ENCODE data around the gene MDC1. TPM values are rescaled to one million over a fixed set of nuclear protein-coding genes. Genes with fewer than 3 reads are reported as not detected.
A peak's percentile ranks its signal among the peaks of the same experiment; 100 is the strongest.

The MDC1 gene
- total and polyA plus RNA-seq, 2 of the 13 experiments (the other 11 are each of a cell fraction or from before 2014, with no cell fraction given), result 8.4 to 14.0 TPM

DNA sequence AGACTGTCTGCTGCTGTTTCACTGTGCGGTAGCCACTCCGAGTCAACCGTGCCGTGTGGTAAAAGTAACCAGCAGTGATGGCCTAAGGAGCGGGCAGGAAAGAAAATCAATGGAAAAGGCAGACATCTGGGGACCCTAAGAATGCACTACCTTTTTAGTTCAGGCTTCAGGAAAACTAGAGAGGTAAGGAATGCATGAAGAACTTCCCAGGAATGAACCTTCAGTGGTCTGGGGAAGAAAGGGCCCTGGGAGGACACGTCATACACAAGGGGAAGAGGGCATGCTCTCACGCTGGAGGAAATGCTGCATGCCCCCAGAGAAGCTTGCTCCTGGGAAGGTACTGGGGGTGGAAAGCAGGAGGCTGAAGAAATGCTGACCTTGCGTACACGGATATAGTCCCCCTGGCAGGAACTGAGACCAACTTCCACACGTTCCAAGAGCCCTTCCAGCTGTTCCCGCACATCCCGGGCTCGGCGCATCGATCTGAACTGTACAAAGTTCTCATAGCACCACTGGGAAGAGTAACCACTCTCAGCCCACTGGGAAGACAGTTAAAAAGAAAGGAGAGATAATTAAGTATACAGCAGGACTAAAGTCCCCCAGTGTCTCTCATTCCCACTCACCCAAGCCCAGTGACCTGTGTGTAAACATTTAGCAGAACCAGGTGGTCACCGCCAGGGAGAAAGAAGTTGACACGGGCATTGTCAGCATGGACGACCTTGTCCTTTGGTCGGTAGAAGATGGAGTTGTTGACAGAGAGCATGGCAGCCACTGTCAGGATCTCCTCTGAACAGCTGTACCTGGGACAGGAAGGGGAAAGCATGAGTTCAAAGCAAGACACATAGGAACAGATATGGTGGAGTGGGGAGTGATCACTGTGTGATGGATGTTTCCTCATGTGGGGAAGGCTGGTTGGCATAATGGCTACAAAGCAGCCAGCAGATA is 62.0 kb downstream of the MDC1 start (continued):
- TF ChIP-seq, protein P1, sequence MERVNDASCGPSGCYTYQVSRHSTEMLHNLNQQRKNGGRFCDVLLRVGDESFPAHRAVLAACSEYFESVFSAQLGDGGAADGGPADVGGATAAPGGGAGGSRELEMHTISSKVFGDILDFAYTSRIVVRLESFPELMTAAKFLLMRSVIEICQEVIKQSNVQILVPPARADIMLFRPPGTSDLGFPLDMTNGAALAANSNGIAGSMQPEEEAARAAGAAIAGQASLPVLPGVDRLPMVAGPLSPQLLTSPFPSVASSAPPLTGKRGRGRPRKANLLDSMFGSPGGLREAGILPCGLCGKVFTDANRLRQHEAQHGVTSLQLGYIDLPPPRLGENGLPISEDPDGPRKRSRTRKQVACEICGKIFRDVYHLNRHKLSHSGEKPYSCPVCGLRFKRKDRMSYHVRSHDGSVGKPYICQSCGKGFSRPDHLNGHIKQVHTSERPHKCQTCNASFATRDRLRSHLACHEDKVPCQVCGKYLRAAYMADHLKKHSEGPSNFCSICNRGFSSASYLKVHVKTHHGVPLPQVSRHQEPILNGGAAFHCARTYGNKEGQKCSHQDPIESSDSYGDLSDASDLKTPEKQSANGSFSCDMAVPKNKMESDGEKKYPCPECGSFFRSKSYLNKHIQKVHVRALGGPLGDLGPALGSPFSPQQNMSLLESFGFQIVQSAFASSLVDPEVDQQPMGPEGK (CRISPR knock-in tag; IDR thresholded peaks at IDR 0.05), result peak; percentile 73; the same call in 1 of the 2 replicates
- TF ChIP-seq, protein P2, sequence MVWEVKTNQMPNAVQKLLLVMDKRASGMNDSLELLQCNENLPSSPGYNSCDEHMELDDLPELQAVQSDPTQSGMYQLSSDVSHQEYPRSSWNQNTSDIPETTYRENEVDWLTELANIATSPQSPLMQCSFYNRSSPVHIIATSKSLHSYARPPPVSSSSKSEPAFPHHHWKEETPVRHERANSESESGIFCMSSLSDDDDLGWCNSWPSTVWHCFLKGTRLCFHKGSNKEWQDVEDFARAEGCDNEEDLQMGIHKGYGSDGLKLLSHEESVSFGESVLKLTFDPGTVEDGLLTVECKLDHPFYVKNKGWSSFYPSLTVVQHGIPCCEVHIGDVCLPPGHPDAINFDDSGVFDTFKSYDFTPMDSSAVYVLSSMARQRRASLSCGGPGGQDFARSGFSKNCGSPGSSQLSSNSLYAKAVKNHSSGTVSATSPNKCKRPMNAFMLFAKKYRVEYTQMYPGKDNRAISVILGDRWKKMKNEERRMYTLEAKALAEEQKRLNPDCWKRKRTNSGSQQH (CRISPR knock-in tag; IDR thresholded peaks at IDR 0.05; ENCODE audit: low read depth), result peak; percentile 92
- TF ChIP-seq MEIS2 (CRISPR knock-in tag; IDR thresholded peaks at IDR 0.05) (peak; percentile 94), ZC3H13 (CRISPR knock-in tag; IDR thresholded peaks at IDR 0.05) (peak; percentile 64; the same call in 1 of the 2 replicates), KDM5A (IDR thresholded peaks at IDR 0.05; ENCODE audit: borderline replicate concordance, low read length) (no peak; the same call in 1 of the 2 replicates), POLR2A (IDR thresholded peaks at IDR 0.05; ENCODE audit: insufficient read depth in 1 of 2, low read depth in 2 of 2, low read length in 2 of 2) (no peak; a peak in 1 of 4 replicates), ZBTB7A (CRISPR knock-in tag; IDR thresholded peaks at IDR 0.05) (peak; percentile 38; the same call in 1 of the 2 replicates), ZSCAN25 (CRISPR knock-in tag; IDR thresholded peaks at IDR 0.05) (peak; percentile 90), NCOA5 (CRISPR knock-in tag; IDR thresholded peaks at IDR 0.05) (no peak), ZZZ3 (CRISPR knock-in tag; IDR thresholded peaks at IDR 0.05; ENCODE audit: borderline replicate concordance) (peak; percentile 63; the same call in 1 of the 2 replicates), THYN1 (CRISPR knock-in tag; IDR thresholded peaks at IDR 0.05; ENCODE audit: borderline replicate concordance, low read depth) (no peak), SSRP1 (CRISPR knock-in tag; IDR thresholded peaks at IDR 0.05) (peak; percentile 90; the same call in 1 of the 2 replicates), SATB2 (CRISPR knock-in tag; IDR thresholded peaks at IDR 0.05) (no peak), TRIM24 (CRISPR knock-in tag; IDR thresholded peaks at IDR 0.05) (no peak), HCFC1 (IDR thresholded peaks at IDR 0.05; ENCODE audit: low read depth, low read length) (no peak), ZNF781 (CRISPR knock-in tag; IDR thresholded peaks at IDR 0.05; ENCODE audit: borderline replicate concordance, not compliant biosample characterization) (no peak), SIX4 (CRISPR knock-in tag; IDR thresholded peaks at IDR 0.05) (no peak), ZNF766 (CRISPR knock-in tag; IDR thresholded peaks at IDR 0.05; ENCODE audit: borderline replicate concordance) (no peak)
- TF ChIP-seq, protein P3, sequence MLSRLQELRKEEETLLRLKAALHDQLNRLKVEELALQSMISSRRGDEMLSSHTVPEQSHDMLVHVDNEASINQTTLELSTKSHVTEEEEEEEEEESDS (CRISPR knock-in tag; IDR thresholded peaks at IDR 0.05; ENCODE audit: borderline replicate concordance), result peak; percentile 72; the same call in 1 of the 2 replicates
- TF ChIP-seq, protein P4, sequence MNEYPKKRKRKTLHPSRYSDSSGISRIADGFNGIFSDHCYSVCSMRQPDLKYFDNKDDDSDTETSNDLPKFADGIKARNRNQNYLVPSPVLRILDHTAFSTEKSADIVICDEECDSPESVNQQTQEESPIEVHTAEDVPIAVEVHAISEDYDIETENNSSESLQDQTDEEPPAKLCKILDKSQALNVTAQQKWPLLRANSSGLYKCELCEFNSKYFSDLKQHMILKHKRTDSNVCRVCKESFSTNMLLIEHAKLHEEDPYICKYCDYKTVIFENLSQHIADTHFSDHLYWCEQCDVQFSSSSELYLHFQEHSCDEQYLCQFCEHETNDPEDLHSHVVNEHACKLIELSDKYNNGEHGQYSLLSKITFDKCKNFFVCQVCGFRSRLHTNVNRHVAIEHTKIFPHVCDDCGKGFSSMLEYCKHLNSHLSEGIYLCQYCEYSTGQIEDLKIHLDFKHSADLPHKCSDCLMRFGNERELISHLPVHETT (CRISPR knock-in tag; conservative IDR thresholded peaks at IDR 0.05), result peak; percentile 39; the same call in 1 of the 2 replicates

All from HepG2 (cell line).